Hepatic stellate cell (primary cell): ENCODE measurements around the gene DNAJB11.
"Not testable (repeated sequence)": the region's sequence is repeated elsewhere in the genome, so short reads cannot be mapped to it uniquely, and the experiment has no call there.

Experiments used
- DNase-seq: peaks from one replicate; pipeline ENCODE4 v3.0.0; 2011; ENCODE audit warnings: low spot score

DNAJB11 gene

GRCh38 chr3:186570096-186570940, at the start of gene DNAJB11:
Gene DNAJB11, plus strand, starts transcription at chr3:186570720. Its CDS starts 178 bp downstream, at chr3:186570898.
- DNase-seq: peak; percentile 99

GRCh38 chr3:186520957-186521842, 49.3 kb upstream of the DNAJB11 start:
- no peak for DNase-seq

- no peak for DNase-seq
These were observed 47.5 kb upstream of the DNAJB11 start for GRCh38 chr3:186523022-186523421.

- DNase-seq: no peak
These were observed 47.1 kb upstream of the DNAJB11 start for GRCh38 chr3:186523434-186523833.

- no peak for DNase-seq
These were observed 45.9 kb upstream of the DNAJB11 start for GRCh38 chr3:186524616-186525015.

GRCh38 chr3:186525369-186526255, 44.9 kb upstream of the DNAJB11 start:
- no peak for DNase-seq

GRCh38 chr3:186526256-186526606, 44.3 kb upstream of the DNAJB11 start:
- DNase-seq: no peak

GRCh38 chr3:186529201-186529999, 41.1 kb upstream of the DNAJB11 start:
- DNase-seq: no peak

GRCh38 chr3:186530415-186530814, 40.1 kb upstream of the DNAJB11 start:
- no peak for DNase-seq

- not testable (repeated sequence) for DNase-seq
These were observed 38.8 kb upstream of the DNAJB11 start for GRCh38 chr3:186531694-186532093.

GRCh38 chr3:186532598-186533072, 37.9 kb upstream of the DNAJB11 start:
- DNase-seq: no peak

- DNase-seq: no peak
These were observed 36.3 kb upstream of the DNAJB11 start for GRCh38 chr3:186534113-186534669.

GRCh38 chr3:186536883-186537844, 33.4 kb upstream of the DNAJB11 start:
- DNase-seq: peak; percentile 14

GRCh38 chr3:186538779-186539178, 31.7 kb upstream of the DNAJB11 start:
- DNase-seq: no peak

- peak; percentile 45 for DNase-seq
These were observed 30.2 kb upstream of the DNAJB11 start for GRCh38 chr3:186540221-186540834.

- no peak for DNase-seq
These were observed 29.7 kb upstream of the DNAJB11 start for GRCh38 chr3:186540835-186541226.

- no peak for DNase-seq
These were observed 26.2 kb upstream of the DNAJB11 start, which contains the start of gene CRYGS for GRCh38 chr3:186544281-186544680. Gene CRYGS, minus strand, starts transcription at chr3:186544380. Its CDS starts 54 bp downstream, at chr3:186544326.

GRCh38 chr3:186549497-186549896, 21.0 kb upstream of the DNAJB11 start:
- DNase-seq: no peak

- DNase-seq: no peak
These were observed 19.1 kb upstream of the DNAJB11 start for GRCh38 chr3:186551387-186551786.
